Measurements from ENCODE around the gene FAM72A. TPM values are rescaled to one million over a fixed set of nuclear protein-coding genes. Genes with fewer than 3 reads are reported as not detected.
A peak's percentile ranks its signal among the peaks of the same experiment; 100 is the strongest.
"Not testable (repeated sequence)": the region's sequence is repeated elsewhere in the genome, so short reads cannot be mapped to it uniquely, and the experiment has no call there.

The FAM72A gene
- total and polyA plus RNA-seq, 3 experiments from 2014 or later = 0.69 to 17.5 (median 14.1) TPM

DNA sequence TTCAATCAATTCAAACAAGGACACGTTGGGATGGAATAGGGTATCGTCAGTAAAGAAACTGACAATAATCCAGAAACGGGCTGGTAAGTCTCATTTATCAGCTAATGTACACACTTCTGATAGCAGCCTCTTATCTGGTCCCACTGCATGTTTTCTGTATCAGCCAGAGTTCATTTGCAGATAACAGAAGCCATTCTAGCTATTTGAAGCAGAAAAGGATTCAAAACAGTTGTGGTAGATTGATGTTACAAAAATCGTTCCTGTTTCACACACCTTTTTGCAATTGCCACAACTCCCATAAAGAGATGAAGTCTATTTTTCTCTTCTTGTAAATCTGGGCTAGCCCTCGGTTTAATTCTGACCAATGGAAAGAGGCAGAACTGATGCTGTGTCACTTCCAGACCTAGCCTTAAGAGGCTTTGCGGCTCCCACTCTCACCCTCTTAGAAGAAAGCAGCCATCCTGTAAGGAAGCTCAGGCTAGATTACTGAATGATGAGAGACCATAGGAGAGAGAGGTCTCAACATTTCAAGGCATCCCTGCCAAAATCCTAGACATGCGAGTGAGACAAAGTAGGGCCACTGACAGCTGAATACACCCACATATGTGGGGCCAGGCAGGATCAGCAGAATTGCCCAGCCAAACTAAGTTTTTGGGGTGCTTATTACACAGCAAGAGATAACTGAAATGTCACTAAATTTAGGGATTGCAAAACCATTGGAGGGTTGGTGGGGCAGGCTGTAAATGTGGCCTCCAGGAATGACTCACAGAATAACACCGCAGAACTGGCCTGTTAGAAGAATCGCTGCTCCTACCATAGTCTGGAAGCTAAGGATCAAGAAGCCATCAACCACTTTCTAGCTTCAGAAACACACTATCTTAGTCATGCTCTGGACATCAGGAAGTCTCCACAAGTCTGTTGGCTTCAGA, 24.3 kb downstream of the FAM72A start:
- H3K27me3 ChIP-seq (ENCODE audit: insufficient read depth, low read length, poor library complexity, severe bottlenecking); H3K4me1 ChIP-seq (ENCODE audit: insufficient read depth, low read length); H3K4me3 Mint-ChIP-seq; H3K4me1 Mint-ChIP-seq; H3K27ac Mint-ChIP-seq; H3K36me3 Mint-ChIP-seq; H3K9me3 Mint-ChIP-seq; H3K4me3 ChIP-seq (ENCODE audit: low read length); H3K9me3 ChIP-seq (ENCODE audit: low read length); H3K36me3 ChIP-seq (ENCODE audit: insufficient read depth, low read length); POLR2A ChIA-PET; CTCF ChIA-PET; H3K27ac ChIP-seq (ENCODE audit: low read depth, low read length); H3K27me3 Mint-ChIP-seq; DNase-seq: not testable (repeated sequence)

DNA sequence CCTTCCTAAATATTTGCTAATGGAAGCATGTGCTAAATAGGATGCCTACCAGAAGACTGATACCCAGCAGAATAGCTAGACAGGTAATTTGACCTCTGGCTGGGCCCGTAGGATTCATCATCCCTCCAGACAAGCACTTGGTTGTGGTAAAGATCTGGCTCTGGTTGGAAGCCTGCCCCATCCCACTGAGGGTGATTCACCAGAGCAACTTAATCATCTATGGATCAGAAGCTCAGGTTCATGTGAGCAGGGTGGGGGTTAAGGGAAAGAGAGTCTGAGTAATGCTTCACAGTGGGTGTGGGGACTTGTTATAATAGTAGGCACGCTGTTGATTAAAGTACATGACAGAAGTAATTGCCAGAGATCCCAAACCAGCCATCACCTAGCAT, 26.5 kb downstream of the FAM72A start:
- POLR2A ChIA-PET; H3K27me3 ChIP-seq (ENCODE audit: insufficient read depth, low read length, poor library complexity, severe bottlenecking); DNase-seq; H3K9me3 ChIP-seq (ENCODE audit: low read length); H3K27ac Mint-ChIP-seq; H3K4me1 ChIP-seq (ENCODE audit: insufficient read depth, low read length); H3K9me3 Mint-ChIP-seq; H3K4me1 Mint-ChIP-seq; H3K36me3 Mint-ChIP-seq; CTCF ChIA-PET; H3K27me3 Mint-ChIP-seq; H3K4me3 Mint-ChIP-seq; H3K4me3 ChIP-seq (ENCODE audit: low read length); H3K27ac ChIP-seq (ENCODE audit: low read depth, low read length); H3K36me3 ChIP-seq (ENCODE audit: insufficient read depth, low read length): not testable (repeated sequence)

- H3K27me3 Mint-ChIP-seq; POLR2A ChIA-PET; H3K36me3 ChIP-seq (ENCODE audit: insufficient read depth, low read length); H3K27me3 ChIP-seq (ENCODE audit: insufficient read depth, low read length, poor library complexity, severe bottlenecking); H3K4me3 ChIP-seq (ENCODE audit: low read length); DNase-seq; H3K9me3 Mint-ChIP-seq; H3K9me3 ChIP-seq (ENCODE audit: low read length); H3K4me1 Mint-ChIP-seq; CTCF ChIA-PET; H3K27ac ChIP-seq (ENCODE audit: low read depth, low read length); H3K4me3 Mint-ChIP-seq; H3K4me1 ChIP-seq (ENCODE audit: insufficient read depth, low read length); H3K36me3 Mint-ChIP-seq; H3K27ac Mint-ChIP-seq: not testable (repeated sequence)
These were observed 27.1 kb downstream of the FAM72A start for GRCh38 chr1:206175459-206176113.

DNA sequence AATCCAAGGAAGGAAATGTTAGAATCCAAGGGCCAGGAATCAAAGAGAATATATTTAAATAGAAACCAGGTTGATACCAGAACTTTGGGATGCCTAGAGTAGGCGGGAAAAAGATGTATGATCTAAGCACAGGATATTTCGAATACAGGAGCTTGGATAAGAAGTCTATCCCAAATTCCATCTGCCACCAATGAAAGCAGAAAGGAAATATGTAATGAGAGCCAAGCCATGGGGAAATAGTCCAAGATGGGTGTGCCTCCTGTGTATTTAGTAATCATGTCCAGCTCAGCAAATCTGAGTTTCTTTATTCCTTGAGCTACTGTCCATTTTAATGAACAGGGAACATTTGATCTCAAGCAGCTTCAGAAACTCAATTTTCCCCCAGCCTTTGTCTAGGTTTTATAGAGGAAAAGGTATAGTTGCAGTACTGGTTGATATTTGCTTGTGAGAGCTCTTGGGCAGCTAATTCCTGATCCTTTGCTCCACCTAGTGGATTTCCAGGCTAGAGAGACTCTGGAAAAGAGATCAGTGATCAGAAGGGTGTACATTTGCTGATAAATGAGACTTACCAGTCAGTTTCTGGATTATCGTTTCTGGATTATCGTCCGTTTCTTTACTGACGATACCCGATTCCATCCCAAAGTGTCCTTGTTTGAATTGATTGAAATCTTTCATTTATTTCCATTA, 28.3 kb downstream of the FAM72A start:
- H3K27ac ChIP-seq (ENCODE audit: low read depth, low read length); H3K4me3 ChIP-seq (ENCODE audit: low read length); H3K36me3 Mint-ChIP-seq; H3K9me3 Mint-ChIP-seq; POLR2A ChIA-PET; H3K4me3 Mint-ChIP-seq; CTCF ChIA-PET; H3K4me1 ChIP-seq (ENCODE audit: insufficient read depth, low read length); H3K4me1 Mint-ChIP-seq; H3K27me3 Mint-ChIP-seq; H3K27me3 ChIP-seq (ENCODE audit: insufficient read depth, low read length, poor library complexity, severe bottlenecking); DNase-seq; H3K36me3 ChIP-seq (ENCODE audit: insufficient read depth, low read length); H3K27ac Mint-ChIP-seq; H3K9me3 ChIP-seq (ENCODE audit: low read length): not testable (repeated sequence)

DNA sequence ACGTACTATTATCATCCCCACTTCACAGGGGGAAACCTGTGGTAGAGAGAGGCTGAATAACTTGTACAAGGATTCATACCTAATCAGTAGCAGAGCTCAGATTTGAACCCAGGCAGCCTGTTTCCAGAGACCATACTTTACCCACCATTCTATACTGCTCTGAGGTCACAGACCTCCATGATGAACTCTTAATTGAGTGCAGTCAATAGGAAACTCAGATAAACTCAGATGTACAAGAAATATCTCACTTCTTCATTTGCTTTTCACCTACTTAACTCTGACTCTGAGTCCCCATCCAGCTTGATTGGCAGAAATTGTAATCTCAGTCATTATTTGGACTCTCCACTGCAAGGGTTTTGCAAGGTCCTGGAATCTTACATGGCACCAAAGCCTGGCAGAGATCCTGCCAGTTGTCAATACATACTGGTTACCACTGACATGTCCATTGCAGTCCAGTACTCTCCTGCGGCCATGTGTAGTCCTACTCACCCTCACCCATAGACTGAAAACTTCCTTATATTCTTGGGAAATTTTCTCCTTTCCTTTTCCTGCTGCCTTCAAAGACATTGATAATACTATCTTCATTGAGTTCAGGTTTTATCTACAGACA, 29.4 kb downstream of the FAM72A start:
- POLR2A ChIA-PET; H3K9me3 ChIP-seq (ENCODE audit: low read length); H3K36me3 ChIP-seq (ENCODE audit: insufficient read depth, low read length); H3K4me3 ChIP-seq (ENCODE audit: low read length); H3K4me1 ChIP-seq (ENCODE audit: insufficient read depth, low read length); H3K27ac Mint-ChIP-seq; H3K4me3 Mint-ChIP-seq; H3K36me3 Mint-ChIP-seq; CTCF ChIA-PET; H3K4me1 Mint-ChIP-seq; H3K9me3 Mint-ChIP-seq; DNase-seq; H3K27me3 ChIP-seq (ENCODE audit: insufficient read depth, low read length, poor library complexity, severe bottlenecking); H3K27ac ChIP-seq (ENCODE audit: low read depth, low read length); H3K27me3 Mint-ChIP-seq: not testable (repeated sequence)

DNA sequence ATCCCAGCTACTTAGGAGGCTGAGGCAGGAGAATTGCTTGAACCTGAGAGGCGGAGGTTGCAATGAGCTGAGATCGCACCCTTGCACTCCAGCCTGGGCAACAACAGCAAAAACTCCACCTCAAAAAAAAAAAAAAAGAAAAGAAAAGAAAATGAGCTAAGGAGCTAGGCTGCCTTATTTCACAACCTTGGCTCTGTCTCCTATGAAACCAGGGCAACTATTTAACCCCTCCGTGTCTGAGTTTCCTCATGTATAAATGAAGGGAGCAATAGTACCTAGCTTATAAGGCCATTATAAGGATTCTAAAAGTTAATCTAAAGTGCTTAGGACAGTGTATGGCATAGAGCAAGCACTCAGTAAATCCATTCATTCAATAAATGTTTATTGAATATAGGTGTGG, 32.8 kb downstream of the FAM72A start:
- H3K27me3 Mint-ChIP-seq; CTCF ChIA-PET; H3K4me1 ChIP-seq (ENCODE audit: insufficient read depth, low read length); H3K9me3 ChIP-seq (ENCODE audit: low read length); POLR2A ChIA-PET; H3K36me3 ChIP-seq (ENCODE audit: insufficient read depth, low read length); H3K27ac Mint-ChIP-seq; H3K9me3 Mint-ChIP-seq; DNase-seq; H3K4me3 ChIP-seq (ENCODE audit: low read length); H3K27me3 ChIP-seq (ENCODE audit: insufficient read depth, low read length, poor library complexity, severe bottlenecking); H3K36me3 Mint-ChIP-seq; H3K27ac ChIP-seq (ENCODE audit: low read depth, low read length); H3K4me1 Mint-ChIP-seq; H3K4me3 Mint-ChIP-seq: not testable (repeated sequence)

DNA sequence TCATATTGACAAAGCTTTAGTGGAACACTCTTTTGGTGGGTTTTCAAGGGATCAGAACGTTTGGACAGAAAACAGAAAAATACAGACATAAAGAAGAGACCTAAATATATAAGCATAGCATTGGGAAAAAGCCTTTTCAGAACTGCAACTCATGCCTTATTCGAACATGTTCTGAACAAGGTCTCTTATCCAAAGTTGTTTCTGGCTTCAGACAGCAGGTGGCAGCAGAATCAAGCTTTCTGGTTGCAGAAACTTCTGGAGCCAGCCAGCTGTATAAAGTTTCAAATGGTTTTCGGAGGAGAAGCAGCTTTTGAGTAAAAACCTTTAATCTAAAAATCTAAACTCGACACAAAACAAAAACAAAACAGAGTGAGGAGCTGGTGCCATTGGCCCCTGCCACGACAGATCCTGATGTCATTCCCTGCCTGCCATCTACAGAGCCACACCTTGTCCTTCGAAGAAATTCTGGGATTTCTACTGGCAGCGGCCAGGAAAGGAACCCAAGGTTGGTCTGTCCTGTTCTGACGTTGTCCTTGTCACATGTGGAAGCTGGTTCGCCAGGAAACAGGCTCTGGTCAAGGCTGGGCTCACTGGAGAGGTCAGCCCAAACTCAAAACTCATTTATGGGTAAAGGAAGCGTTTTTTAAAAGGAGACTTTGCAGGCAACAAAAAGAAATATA, 35.1 kb downstream of the FAM72A start:
- H3K4me3 ChIP-seq (ENCODE audit: low read length); H3K27ac Mint-ChIP-seq; H3K4me1 Mint-ChIP-seq; H3K27me3 Mint-ChIP-seq; POLR2A ChIA-PET; H3K4me3 Mint-ChIP-seq; H3K27me3 ChIP-seq (ENCODE audit: insufficient read depth, low read length, poor library complexity, severe bottlenecking); CTCF ChIA-PET; H3K9me3 ChIP-seq (ENCODE audit: low read length); H3K9me3 Mint-ChIP-seq; H3K36me3 Mint-ChIP-seq; H3K4me1 ChIP-seq (ENCODE audit: insufficient read depth, low read length); H3K27ac ChIP-seq (ENCODE audit: low read depth, low read length); H3K36me3 ChIP-seq (ENCODE audit: insufficient read depth, low read length): not testable (repeated sequence)
- DNase-seq = peak in 2 of 5 donors; percentile 2 to 3

- no peaks in the 10 kb centered on the region for H3K36me3 ChIP-seq (ENCODE audit: insufficient read depth, low read length)
- no peaks in the 10 kb centered on the region for H3K9me3 ChIP-seq (ENCODE audit: low read length)
- Mint-ChIP-seq H3K9me3 (no peaks in the 10 kb centered on the region), H3K4me3 (no peak overlapping the region), H3K27ac (peak overlapping the region in 1 of 8 donors; percentile 47), H3K27me3 (peaks cover 6 to 47% of the 10 kb centered on the region in 2 donors), H3K4me1 (peaks cover 0 to 5% (median 0%) of the 10 kb centered on the region in 3 donors), H3K36me3 (peaks cover 0 to 3% (median 0%) of the 10 kb centered on the region in 3 donors)
- peaks cover 3% of the 10 kb centered on the region for H3K27me3 ChIP-seq (ENCODE audit: insufficient read depth, low read length, poor library complexity, severe bottlenecking)
- no peak for DNase-seq
- no peak overlapping the region for H3K4me3 ChIP-seq (ENCODE audit: low read length)
- no peaks in the 10 kb centered on the region for H3K4me1 ChIP-seq (ENCODE audit: insufficient read depth, low read length)
- H3K27ac ChIP-seq (ENCODE audit: low read depth, low read length) = no peak overlapping the region
- POLR2A ChIA-PET = no interaction called here
- CTCF ChIA-PET = no interaction called here
These were observed 56.8 kb downstream of the FAM72A start for GRCh38 chr1:206145771-206146290.

Measured in CD8-positive, alpha-beta memory T cell (primary cell).